HEK293 (cell line): ENCODE data around the gene ATF5.
"Not testable (repeated sequence)": the region's sequence is repeated elsewhere in the genome, so short reads cannot be mapped to it uniquely, and the experiment has no call there.

ENCODE experiments used
- CTCF ChIA-PET: fragments of 350-600 bp; formaldehyde crosslinking; extraction: SDS; loops from one replicate; lab custom pipeline; 2021; ENCODE audit warnings: antibody characterized with exemption; lab: Yijun Ruan, JAX
- POLR2A ChIA-PET: fragments of 300-600 bp; formaldehyde crosslinking; extraction: SDS; loops from one replicate; lab custom pipeline; 2020; ENCODE audit warnings: antibody characterized with exemption, inconsistent platforms; lab: Yijun Ruan, JAX
- H3K27ac ChIP-seq: fragments of 200-500 bp; sonication (Bioruptor generic); 2 replicates; pipeline ENCODE4 v1.5.1; 2014; ENCODE audit warnings: low read depth, low read length, control low read depth, inconsistent platforms; ENCODE audit errors: extremely low read depth
- H3K36me3 ChIP-seq, 2 experiments: fragments of 200-500 bp in 1 of 2; sonication (Bioruptor generic) in 1 of 2; 1 replicate in 1 of 2; 2 replicates in 1 of 2; pipeline ENCODE4 v1.5.1; 2014 to 2017; ENCODE audit warnings: inconsistent platforms in 2 of 2, low read length in 2 of 2; ENCODE audit not compliant: control insufficient read depth in 2 of 2, insufficient read depth in 1 of 2
- H3K4me1 ChIP-seq: fragments of 200-500 bp; sonication (Bioruptor generic); 2 replicates; pipeline ENCODE4 v1.5.1; 2014; ENCODE audit warnings: mild to moderate bottlenecking, low read length, inconsistent platforms; ENCODE audit not compliant: control insufficient read depth, insufficient read depth
- H3K4me3 ChIP-seq: 2 replicates; pipeline ENCODE4 v1.5.1; 2011; ENCODE audit warnings: low read depth, mild to moderate bottlenecking, control low read depth, low read length, moderate library complexity
- H3K9me3 ChIP-seq: fragments of 200-500 bp; sonication (Bioruptor generic); 2 replicates; pipeline ENCODE4 v1.5.1; 2014; ENCODE audit warnings: low read depth, low read length, inconsistent platforms; ENCODE audit not compliant: control insufficient read depth, insufficient read depth
- IKZF3 ChIP-seq: fragments of 450-650 bp; IDR thresholded peaks from 2 replicates; pipeline ENCODE4 v1.5.0; 2018; ENCODE audit warnings: missing biosample characterization, mild to moderate bottlenecking, missing genetic modification characterization, moderate library complexity
- PRDM1 ChIP-seq: fragments of 450-650 bp; formaldehyde crosslinking; IDR thresholded peaks from 2 replicates; pipeline ENCODE4; 2016; ENCODE audit warnings: missing biosample characterization, missing genetic modification characterization
- PRDM10 ChIP-seq: fragments of 450-650 bp; formaldehyde crosslinking; IDR thresholded peaks from 2 replicates; pipeline ENCODE4 v1.5.1; 2016; ENCODE audit warnings: missing biosample characterization, missing genetic modification characterization
- SP7 ChIP-seq: fragments of 450-650 bp; formaldehyde crosslinking; IDR thresholded peaks from 2 replicates; pipeline ENCODE4 v1.5.1; 2016; ENCODE audit warnings: missing biosample characterization, missing genetic modification characterization
- ZNF341 ChIP-seq: fragments of 450-650 bp; formaldehyde crosslinking; IDR thresholded peaks from 2 replicates; pipeline ENCODE4; 2016; ENCODE audit warnings: low read depth, missing biosample characterization, missing genetic modification characterization
- ZNF626 ChIP-seq: fragments of 450-650 bp; sonication (Bioruptor Pico); formaldehyde crosslinking; IDR thresholded peaks from 2 replicates; pipeline ENCODE4 v1.5.1; 2018; ENCODE audit warnings: missing biosample characterization, missing genetic modification characterization, inconsistent platforms
- ZNF791 ChIP-seq: fragments of 450-650 bp; formaldehyde crosslinking; IDR thresholded peaks from 2 replicates; pipeline ENCODE4 v1.5.1; 2016; ENCODE audit warnings: missing biosample characterization, missing genetic modification characterization
- TF ChIP-seq, protein P1 (sequence below): fragments of 450-650 bp; formaldehyde crosslinking; IDR thresholded peaks from 2 replicates; pipeline ENCODE4 v1.5.1; 2017; ENCODE audit warnings: missing biosample characterization, missing genetic modification characterization
- TF ChIP-seq, protein P2 (sequence below): fragments of 450-650 bp; formaldehyde crosslinking; IDR thresholded peaks from 2 replicates; pipeline ENCODE4 v1.5.0; 2017; ENCODE audit warnings: missing biosample characterization, missing genetic modification characterization, borderline replicate concordance

Gene ATF5

GRCh38 chr19:49957262-49957915 lies 28.4 kb downstream of the ATF5 start:
- POLR2A ChIA-PET = interaction anchor here (0.6 kb wide), 1 partner anchor 190 kb away, joined by 3 read pairs; no protein-coding TSS in a partner anchor
- Histone ChIP-seq H3K9me3 (no peaks in the 10 kb centered on the region), H3K36me3 (no peaks in the 10 kb centered on the region), H3K4me1 (no peaks in the 10 kb centered on the region), H3K4me3 (no peak overlapping the region), H3K27ac (no peak overlapping the region)
- CTCF ChIA-PET = interaction anchor here (0.6 to 11.4 kb wide), 6 partner anchors 18 to 460 kb away, joined by 3 to 100 read pairs (median 4); no protein-coding TSS in a partner anchor
- TF ChIP-seq ZNF626 (tag by site-specific recombination) (no peak), SP7 (tag by site-specific recombination) (peak; percentile 46; the same call in 1 of the 2 replicates)

GRCh38 chr19:49958144-49958543 lies 29.1 kb downstream of the ATF5 start:
- TF ChIP-seq ZNF341 = 0 out of 2 replicates have a peak, but pooled peaks have one; percentile 34
- TF ChIP-seq, all 188 proteins: peak for 1; not testable (repeated sequence) for 187
- H3K36me3 ChIP-seq, H3K27ac ChIP-seq, H3K9me3 ChIP-seq, POLR2A ChIA-PET, H3K4me1 ChIP-seq, H3K4me3 ChIP-seq: not testable (repeated sequence)
- CTCF ChIA-PET = interaction anchor here (1.3 to 11.4 kb wide), 3 partner anchors 19 to 28 kb away, joined by 3 to 100 read pairs (median 4); no protein-coding TSS in a partner anchor

DNA sequence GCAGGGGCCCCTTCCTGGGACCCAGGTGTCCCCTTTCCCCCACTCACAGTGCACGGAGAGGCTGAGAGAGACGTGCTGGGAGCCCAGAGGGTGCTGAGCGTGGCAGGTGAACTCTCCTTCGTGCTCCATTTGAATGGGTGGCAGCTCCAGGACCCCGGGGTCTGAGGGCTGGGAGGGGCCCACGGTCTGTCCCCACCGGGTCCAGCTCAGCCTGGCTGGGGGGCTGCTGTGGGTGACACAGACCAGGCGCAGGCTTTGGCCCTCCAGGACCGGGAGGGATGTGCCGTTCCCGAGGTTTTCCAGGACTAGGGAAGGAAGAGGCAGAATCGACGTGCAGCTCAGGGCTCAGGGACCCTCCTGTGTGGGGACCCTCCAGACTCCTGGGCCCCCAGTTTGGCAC lies 29.6 kb downstream of the ATF5 start:
- H3K36me3 ChIP-seq, H3K9me3 ChIP-seq, H3K4me1 ChIP-seq, H3K27ac ChIP-seq, POLR2A ChIA-PET, H3K4me3 ChIP-seq: not testable (repeated sequence)
- CTCF ChIA-PET = interaction anchor here (11.4 kb wide), 1 partner anchor 19 kb away, joined by 100 read pairs; no protein-coding TSS in a partner anchor

GRCh38 chr19:49959892-49960291 lies 30.9 kb downstream of the ATF5 start:
- H3K36me3 ChIP-seq, CTCF ChIA-PET, POLR2A ChIA-PET, H3K27ac ChIP-seq, H3K4me1 ChIP-seq, H3K4me3 ChIP-seq, H3K9me3 ChIP-seq: not testable (repeated sequence)

GRCh38 chr19:49960980-49961379 lies 32.0 kb downstream of the ATF5 start, which contains the start of gene SIGLEC11:
TSS of gene SIGLEC11 (minus strand) at chr19:49961172. CDS start at chr19:49961081, 91 bp downstream.
- H3K27ac ChIP-seq, H3K36me3 ChIP-seq, H3K9me3 ChIP-seq, H3K4me1 ChIP-seq, H3K4me3 ChIP-seq, POLR2A ChIA-PET: not testable (repeated sequence)
- CTCF ChIA-PET = interaction anchor here (1.0 kb wide), 1 partner anchor 14 kb away, joined by 5 read pairs; no protein-coding TSS in a partner anchor

- no peak overlapping the region for H3K4me3 ChIP-seq
- H3K4me1 ChIP-seq = no peaks in the 10 kb centered on the region
- H3K27ac ChIP-seq = no peak overlapping the region
- H3K9me3 ChIP-seq = no peaks in the 10 kb centered on the region
- ChIA-PET CTCF (interaction anchor here (1.4 kb wide), 2 partner anchors 9 to 30 kb away, joined by 3 to 5 read pairs; no protein-coding TSS in a partner anchor), POLR2A (interaction anchor here (0.6 kb wide), 1 partner anchor 351 kb away, joined by 3 read pairs; no protein-coding TSS in a partner anchor)
- H3K36me3 ChIP-seq = no peaks in the 10 kb centered on the region
- TF ChIP-seq PRDM1 (tag by site-specific recombination) = peak; percentile 8; the same call in 1 of the 2 replicates
- no peak for TF ChIP-seq ZNF791 (tag by site-specific recombination)
- TF ChIP-seq, protein P1, sequence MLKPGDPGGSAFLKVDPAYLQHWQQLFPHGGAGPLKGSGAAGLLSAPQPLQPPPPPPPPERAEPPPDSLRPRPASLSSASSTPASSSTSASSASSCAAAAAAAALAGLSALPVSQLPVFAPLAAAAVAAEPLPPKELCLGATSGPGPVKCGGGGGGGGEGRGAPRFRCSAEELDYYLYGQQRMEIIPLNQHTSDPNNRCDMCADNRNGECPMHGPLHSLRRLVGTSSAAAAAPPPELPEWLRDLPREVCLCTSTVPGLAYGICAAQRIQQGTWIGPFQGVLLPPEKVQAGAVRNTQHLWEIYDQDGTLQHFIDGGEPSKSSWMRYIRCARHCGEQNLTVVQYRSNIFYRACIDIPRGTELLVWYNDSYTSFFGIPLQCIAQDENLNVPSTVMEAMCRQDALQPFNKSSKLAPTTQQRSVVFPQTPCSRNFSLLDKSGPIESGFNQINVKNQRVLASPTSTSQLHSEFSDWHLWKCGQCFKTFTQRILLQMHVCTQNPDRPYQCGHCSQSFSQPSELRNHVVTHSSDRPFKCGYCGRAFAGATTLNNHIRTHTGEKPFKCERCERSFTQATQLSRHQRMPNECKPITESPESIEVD (tag by site-specific recombination) = no peak
- TF ChIP-seq IKZF3 (tag by site-specific recombination) = no peak
- TF ChIP-seq, protein P2, sequence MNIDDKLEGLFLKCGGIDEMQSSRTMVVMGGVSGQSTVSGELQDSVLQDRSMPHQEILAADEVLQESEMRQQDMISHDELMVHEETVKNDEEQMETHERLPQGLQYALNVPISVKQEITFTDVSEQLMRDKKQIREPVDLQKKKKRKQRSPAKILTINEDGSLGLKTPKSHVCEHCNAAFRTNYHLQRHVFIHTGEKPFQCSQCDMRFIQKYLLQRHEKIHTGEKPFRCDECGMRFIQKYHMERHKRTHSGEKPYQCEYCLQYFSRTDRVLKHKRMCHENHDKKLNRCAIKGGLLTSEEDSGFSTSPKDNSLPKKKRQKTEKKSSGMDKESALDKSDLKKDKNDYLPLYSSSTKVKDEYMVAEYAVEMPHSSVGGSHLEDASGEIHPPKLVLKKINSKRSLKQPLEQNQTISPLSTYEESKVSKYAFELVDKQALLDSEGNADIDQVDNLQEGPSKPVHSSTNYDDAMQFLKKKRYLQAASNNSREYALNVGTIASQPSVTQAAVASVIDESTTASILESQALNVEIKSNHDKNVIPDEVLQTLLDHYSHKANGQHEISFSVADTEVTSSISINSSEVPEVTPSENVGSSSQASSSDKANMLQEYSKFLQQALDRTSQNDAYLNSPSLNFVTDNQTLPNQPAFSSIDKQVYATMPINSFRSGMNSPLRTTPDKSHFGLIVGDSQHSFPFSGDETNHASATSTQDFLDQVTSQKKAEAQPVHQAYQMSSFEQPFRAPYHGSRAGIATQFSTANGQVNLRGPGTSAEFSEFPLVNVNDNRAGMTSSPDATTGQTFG (tag by site-specific recombination) = no peak
- TF ChIP-seq PRDM10 (tag by site-specific recombination) = 0 out of 2 replicates have a peak, but pooled peaks have one; percentile 15
Observed at GRCh38 chr19:49968279-49968922, 39.4 kb downstream of the ATF5 start.
